ENCODE data around the gene DTD1. TPM values are rescaled to one million over a fixed set of nuclear protein-coding genes. Genes with fewer than 3 reads are reported as not detected.

DTD1 gene
- total RNA-seq, 1 donor from 2014 or later = 38.1 TPM

- Histone ChIP-seq H3K27me3 (ENCODE audit: insufficient read depth, low read length) (no peaks in the 10 kb centered on the region), H2AFZ (ENCODE audit: low read depth, low read length) (no peak overlapping the region), H4K20me1 (ENCODE audit: insufficient read depth, low read length) (no peaks in the 10 kb centered on the region), H3K4me2 (ENCODE audit: low read length) (no peak overlapping the region), H3K4me1 (ENCODE audit: insufficient read depth, low read length) (no peaks in the 10 kb centered on the region), H3K79me2 (ENCODE audit: insufficient read depth, low read length) (no peaks in the 10 kb centered on the region), H3K36me3 (ENCODE audit: insufficient read depth, low read length) (no peaks in the 10 kb centered on the region), H3K27ac (ENCODE audit: low read depth, low read length) (no peak overlapping the region), H3K9ac (ENCODE audit: low read length) (no peak overlapping the region), H3K9me3 (ENCODE audit: insufficient read depth, low read depth, low read length) (no peaks in the 10 kb centered on the region), H3K4me3 (ENCODE audit: insufficient read depth, low read depth, low read length) (no peak overlapping the region)
- Mint-ChIP-seq H3K9me3 (ENCODE audit: unreplicated experiment) (no peaks in the 10 kb centered on the region), H3K4me1 (ENCODE audit: low read depth, unreplicated experiment) (no peaks in the 10 kb centered on the region), H3K27me3 (ENCODE audit: low read depth, unreplicated experiment) (no peaks in the 10 kb centered on the region), H3K36me3 (ENCODE audit: low read depth, unreplicated experiment) (no peaks in the 10 kb centered on the region), H3K27ac (ENCODE audit: unreplicated experiment) (no peak overlapping the region), H3K4me3 (ENCODE audit: unreplicated experiment) (no peak overlapping the region)
- FAIRE-seq = no peak
- TF ChIP-seq CTCF (IDR thresholded peaks at IDR 0.05; ENCODE audit: insufficient read depth, low read depth, low read length) (no peak), EZH2 (IDR thresholded peaks at IDR 0.05; ENCODE audit: insufficient read depth, low read length) (no peak)
- DNase-seq (ENCODE audit: low read depth) = no peak
Measured at GRCh38 chr20:18577942-18578341, 9.9 kb upstream of the DTD1 start.

- Mint-ChIP-seq H3K36me3 (ENCODE audit: low read depth, unreplicated experiment) (no peaks in the 10 kb centered on the region), H3K27ac (ENCODE audit: unreplicated experiment) (no peak overlapping the region), H3K4me3 (ENCODE audit: unreplicated experiment) (no peak overlapping the region), H3K27me3 (ENCODE audit: low read depth, unreplicated experiment) (no peaks in the 10 kb centered on the region), H3K4me1 (ENCODE audit: low read depth, unreplicated experiment) (no peaks in the 10 kb centered on the region), H3K9me3 (ENCODE audit: unreplicated experiment) (no peaks in the 10 kb centered on the region)
- no peaks in the 10 kb centered on the region for H3K27me3 ChIP-seq (ENCODE audit: insufficient read depth, low read length)
- H3K4me3 ChIP-seq (ENCODE audit: insufficient read depth, low read depth, low read length) = no peak overlapping the region
- no peaks in the 10 kb centered on the region for H4K20me1 ChIP-seq (ENCODE audit: insufficient read depth, low read length)
- no peaks in the 10 kb centered on the region for H3K4me1 ChIP-seq (ENCODE audit: insufficient read depth, low read length)
- H3K27ac ChIP-seq (ENCODE audit: low read depth, low read length) = no peak overlapping the region
- no peak overlapping the region for H3K9ac ChIP-seq (ENCODE audit: low read length)
- TF ChIP-seq EZH2 (IDR thresholded peaks at IDR 0.05; ENCODE audit: insufficient read depth, low read length) (no peak), CTCF (IDR thresholded peaks at IDR 0.05; ENCODE audit: insufficient read depth, low read depth, low read length) (no peak)
- H2AFZ ChIP-seq (ENCODE audit: low read depth, low read length) = no peak overlapping the region
- no peak for DNase-seq (ENCODE audit: low read depth)
- H3K9me3 ChIP-seq (ENCODE audit: insufficient read depth, low read depth, low read length) = no peaks in the 10 kb centered on the region
- H3K4me2 ChIP-seq (ENCODE audit: low read length) = no peak overlapping the region
- H3K36me3 ChIP-seq (ENCODE audit: insufficient read depth, low read length) = no peaks in the 10 kb centered on the region
- H3K79me2 ChIP-seq (ENCODE audit: insufficient read depth, low read length) = no peaks in the 10 kb centered on the region
- no peak for FAIRE-seq
Measured at GRCh38 chr20:18578581-18578980, 9.3 kb upstream of the DTD1 start.

- no peak overlapping the region for H2AFZ ChIP-seq (ENCODE audit: low read depth, low read length)
- no peaks in the 10 kb centered on the region for H3K79me2 ChIP-seq (ENCODE audit: insufficient read depth, low read length)
- Mint-ChIP-seq H3K27me3 (ENCODE audit: low read depth, unreplicated experiment) (no peaks in the 10 kb centered on the region), H3K27ac (ENCODE audit: unreplicated experiment) (no peak overlapping the region), H3K4me1 (ENCODE audit: low read depth, unreplicated experiment) (peaks cover under 1% of the 10 kb centered on the region), H3K9me3 (ENCODE audit: unreplicated experiment) (no peaks in the 10 kb centered on the region), H3K36me3 (ENCODE audit: low read depth, unreplicated experiment) (no peaks in the 10 kb centered on the region), H3K4me3 (ENCODE audit: unreplicated experiment) (no peak overlapping the region)
- no peaks in the 10 kb centered on the region for H4K20me1 ChIP-seq (ENCODE audit: insufficient read depth, low read length)
- H3K36me3 ChIP-seq (ENCODE audit: insufficient read depth, low read length) = no peaks in the 10 kb centered on the region
- no peak overlapping the region for H3K9ac ChIP-seq (ENCODE audit: low read length)
- no peak overlapping the region for H3K4me2 ChIP-seq (ENCODE audit: low read length)
- no peak for TF ChIP-seq CTCF (IDR thresholded peaks at IDR 0.05; ENCODE audit: insufficient read depth, low read depth, low read length)
- TF ChIP-seq EZH2 (IDR thresholded peaks at IDR 0.05; ENCODE audit: insufficient read depth, low read length) = no peak
- H3K27me3 ChIP-seq (ENCODE audit: insufficient read depth, low read length) = no peaks in the 10 kb centered on the region
- FAIRE-seq (no peak), DNase-seq (ENCODE audit: low read depth) (no peak)
- no peak overlapping the region for H3K27ac ChIP-seq (ENCODE audit: low read depth, low read length)
- no peak overlapping the region for H3K4me3 ChIP-seq (ENCODE audit: insufficient read depth, low read depth, low read length)
- no peaks in the 10 kb centered on the region for H3K4me1 ChIP-seq (ENCODE audit: insufficient read depth, low read length)
- H3K9me3 ChIP-seq (ENCODE audit: insufficient read depth, low read depth, low read length) = no peaks in the 10 kb centered on the region
Measured at GRCh38 chr20:18580012-18580411, 7.8 kb upstream of the DTD1 start.

Measured in astrocyte (in vitro differentiated cells and primary cell).